Gastrocnemius medialis (tissue), 4 donors: ENCODE measurements around the gene CTRB2.

Experiments used
- CTCF ChIP-seq, 5 experiments: fragments of 450-650 bp in 3 of 5; fragments of 200-600 bp in 2 of 5; sonication (generic) in 2 of 5; IDR thresholded peaks in 4 of 5; conservative IDR thresholded peaks in 1 of 5; 1 replicate in 4 of 5; 2 replicates in 1 of 5; pipeline ENCODE4 v1.5.1; 2016 to 2019; ENCODE audit warnings: antibody characterized with exemption in 5 of 5, mild to moderate bottlenecking in 3 of 5, moderate library complexity in 3 of 5
- POLR2A ChIP-seq, 2 donors: fragments of 450-650 bp; IDR thresholded peaks; one replicate each; pipeline ENCODE4 v1.6.1; 2017; ENCODE audit warnings: antibody characterized with exemption in 2 of 2, mild to moderate bottlenecking in 2 of 2, moderate library complexity in 2 of 2

GRCh38 chr16:75172578-75172977 is 34.4 kb downstream of the CTRB2 start:
- TF ChIP-seq CTCF (IDR thresholded peaks at IDR 0.05 in 4 of 5, conservative IDR thresholded peaks at IDR 0.05 in 1 of 5) (no peak), POLR2A (IDR thresholded peaks at IDR 0.05) (no peak)
